GM10248 (cell line): ENCODE results near the gene RTBDN.
A peak's percentile ranks its signal among the peaks of the same experiment; 100 is the strongest.

Experiments used
- CTCF ChIA-PET: fragments of 300-600 bp; sonication (Branson Sonifier 250); formaldehyde crosslinking; extraction: SDS; loops from one replicate; lab custom pipeline; 2021; ENCODE audit warnings: antibody characterized with exemption; lab: Yijun Ruan, JAX
- POLR2A ChIA-PET: fragments of 350-650 bp; sonication (Branson Sonifier 250); formaldehyde crosslinking; extraction: SDS; loops from one replicate; lab custom pipeline; 2020; ENCODE audit warnings: antibody characterized with exemption; lab: Yijun Ruan, JAX
- DNase-seq: peaks from one replicate; pipeline ENCODE4 v3.0.0; 2012; ENCODE audit errors: extremely low spot score
- TF ChIP-seq, protein P1 (sequence below): IDR thresholded peaks from 2 replicates; pipeline ENCODE4 v1.5.1; 2012; ENCODE audit warnings: mild to moderate bottlenecking, low read depth; ENCODE audit errors: extremely low read depth, missing control alignments, control extremely low read depth

The RTBDN gene

DNA sequence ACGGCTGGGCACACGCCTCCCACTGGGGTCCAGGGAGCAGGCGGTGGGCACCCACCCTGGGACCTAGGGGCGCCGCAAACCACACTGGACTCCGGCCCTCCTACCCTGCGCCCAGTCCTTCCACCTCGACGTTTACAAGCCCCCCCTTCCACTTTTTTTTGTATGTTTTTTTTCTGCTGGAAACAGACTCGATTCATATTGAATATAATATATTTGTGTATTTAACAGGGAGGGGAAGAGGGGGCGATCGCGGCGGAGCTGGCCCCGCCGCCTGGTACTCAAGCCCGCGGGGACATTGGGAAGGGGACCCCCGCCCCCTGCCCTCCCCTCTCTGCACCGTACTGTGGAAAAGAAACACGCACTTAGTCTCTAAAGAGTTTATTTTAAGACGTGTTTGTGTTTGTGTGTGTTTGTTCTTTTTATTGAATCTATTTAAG lies 41.5 kb downstream of the RTBDN start:
- DNase-seq = no peak
- CTCF ChIA-PET = interaction anchor here (1.0 to 17.0 kb wide), 6 partner anchors 9 to 79 kb away, joined by 3 to 550 read pairs (median 4); partner anchors contain the start of genes HOOK2 and THSD8

DNA sequence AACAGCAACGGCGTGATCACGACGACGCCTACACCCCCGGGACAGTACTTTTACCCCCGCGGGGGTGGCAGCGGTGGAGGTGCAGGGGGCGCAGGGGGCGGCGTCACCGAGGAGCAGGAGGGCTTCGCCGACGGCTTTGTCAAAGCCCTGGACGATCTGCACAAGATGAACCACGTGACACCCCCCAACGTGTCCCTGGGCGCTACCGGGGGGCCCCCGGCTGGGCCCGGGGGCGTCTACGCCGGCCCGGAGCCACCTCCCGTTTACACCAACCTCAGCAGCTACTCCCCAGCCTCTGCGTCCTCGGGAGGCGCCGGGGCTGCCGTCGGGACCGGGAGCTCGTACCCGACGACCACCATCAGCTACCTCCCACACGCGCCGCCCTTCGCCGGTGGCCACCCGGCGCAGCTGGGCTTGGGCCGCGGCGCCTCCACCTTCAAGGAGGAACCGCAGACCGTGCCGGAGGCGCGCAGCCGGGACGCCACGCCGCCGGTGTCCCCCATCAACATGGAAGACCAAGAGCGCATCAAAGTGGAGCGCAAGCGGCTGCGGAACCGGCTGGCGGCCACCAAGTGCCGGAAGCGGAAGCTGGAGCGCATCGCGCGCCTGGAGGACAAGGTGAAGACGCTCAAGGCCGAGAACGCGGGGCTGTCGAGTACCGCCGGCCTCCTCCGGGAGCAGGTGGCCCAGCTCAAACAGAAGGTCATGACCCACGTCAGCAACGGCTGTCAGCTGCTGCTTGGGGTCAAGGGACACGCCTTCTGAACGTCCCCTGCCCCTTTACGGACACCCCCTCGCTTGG lies 42.1 kb downstream of the RTBDN start:
- DNase-seq = no peak
- ChIA-PET POLR2A (interaction anchor here (0.7 to 3.6 kb wide), 26 partner anchors 9 to 146 kb away, joined by 3 to 110 read pairs (median 4); partner anchors contain the start of genes CALR, GCDH, GET3 and MAN2B1), CTCF (interaction anchor here (1.2 to 17.0 kb wide), 8 partner anchors 10 to 58 kb away, joined by 3 to 550 read pairs (median 4); partner anchors contain the start of genes HOOK2, RNASEH2A and THSD8)
- TF ChIP-seq, protein P1, sequence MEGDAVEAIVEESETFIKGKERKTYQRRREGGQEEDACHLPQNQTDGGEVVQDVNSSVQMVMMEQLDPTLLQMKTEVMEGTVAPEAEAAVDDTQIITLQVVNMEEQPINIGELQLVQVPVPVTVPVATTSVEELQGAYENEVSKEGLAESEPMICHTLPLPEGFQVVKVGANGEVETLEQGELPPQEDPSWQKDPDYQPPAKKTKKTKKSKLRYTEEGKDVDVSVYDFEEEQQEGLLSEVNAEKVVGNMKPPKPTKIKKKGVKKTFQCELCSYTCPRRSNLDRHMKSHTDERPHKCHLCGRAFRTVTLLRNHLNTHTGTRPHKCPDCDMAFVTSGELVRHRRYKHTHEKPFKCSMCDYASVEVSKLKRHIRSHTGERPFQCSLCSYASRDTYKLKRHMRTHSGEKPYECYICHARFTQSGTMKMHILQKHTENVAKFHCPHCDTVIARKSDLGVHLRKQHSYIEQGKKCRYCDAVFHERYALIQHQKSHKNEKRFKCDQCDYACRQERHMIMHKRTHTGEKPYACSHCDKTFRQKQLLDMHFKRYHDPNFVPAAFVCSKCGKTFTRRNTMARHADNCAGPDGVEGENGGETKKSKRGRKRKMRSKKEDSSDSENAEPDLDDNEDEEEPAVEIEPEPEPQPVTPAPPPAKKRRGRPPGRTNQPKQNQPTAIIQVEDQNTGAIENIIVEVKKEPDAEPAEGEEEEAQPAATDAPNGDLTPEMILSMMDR = no peak

More for the DNA sequence above, 41.5 kb downstream of the RTBDN start:
- TF ChIP-seq, protein P1 = no peak
- POLR2A ChIA-PET = interaction anchor here (1.0 to 3.6 kb wide), 13 partner anchors 9 to 145 kb away, joined by 3 to 110 read pairs (median 9); partner anchors contain the start of genes CALR, GCDH, GET3 and PRDX2

DNA sequence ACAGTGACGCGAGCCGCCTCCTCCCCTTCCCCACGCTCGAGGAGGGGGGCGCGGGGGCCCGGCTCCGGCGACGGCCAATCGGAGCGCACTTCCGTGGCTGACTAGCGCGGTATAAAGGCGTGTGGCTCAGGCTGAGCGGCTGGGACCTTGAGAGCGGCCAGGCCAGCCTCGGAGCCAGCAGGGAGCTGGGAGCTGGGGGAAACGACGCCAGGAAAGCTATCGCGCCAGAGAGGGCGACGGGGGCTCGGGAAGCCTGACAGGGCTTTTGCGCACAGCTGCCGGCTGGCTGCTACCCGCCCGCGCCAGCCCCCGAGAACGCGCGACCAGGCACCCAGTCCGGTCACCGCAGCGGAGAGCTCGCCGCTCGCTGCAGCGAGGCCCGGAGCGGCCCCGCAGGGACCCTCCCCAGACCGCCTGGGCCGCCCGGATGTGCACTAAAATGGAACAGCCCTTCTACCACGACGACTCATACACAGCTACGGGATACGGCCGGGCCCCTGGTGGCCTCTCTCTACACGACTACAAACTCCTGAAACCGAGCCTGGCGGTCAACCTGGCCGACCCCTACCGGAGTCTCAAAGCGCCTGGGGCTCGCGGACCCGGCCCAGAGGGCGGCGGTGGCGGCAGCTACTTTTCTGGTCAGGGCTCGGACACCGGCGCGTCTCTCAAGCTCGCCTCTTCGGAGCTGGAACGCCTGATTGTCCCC lies 42.9 kb downstream of the RTBDN start, which contains the start of gene JUNB:
TSS of gene JUNB (plus strand) at position 142 of the 706 bp plus-strand sequence. CDS start at position 428, 286 bp downstream.
- TF ChIP-seq, protein P1 = peak; percentile 11
- CTCF ChIA-PET = interaction anchor here (1.2 to 17.0 kb wide), 7 partner anchors 11 to 58 kb away, joined by 3 to 550 read pairs (median 5); partner anchors contain the start of genes HOOK2, RNASEH2A and THSD8
- POLR2A ChIA-PET = interaction anchor here (0.5 to 3.6 kb wide), 32 partner anchors 9 to 867 kb away, joined by 3 to 110 read pairs (median 4); partner anchors contain the start of genes CALR, GCDH, GET3 and MAN2B1
- peak; percentile 90 for DNase-seq

DNA sequence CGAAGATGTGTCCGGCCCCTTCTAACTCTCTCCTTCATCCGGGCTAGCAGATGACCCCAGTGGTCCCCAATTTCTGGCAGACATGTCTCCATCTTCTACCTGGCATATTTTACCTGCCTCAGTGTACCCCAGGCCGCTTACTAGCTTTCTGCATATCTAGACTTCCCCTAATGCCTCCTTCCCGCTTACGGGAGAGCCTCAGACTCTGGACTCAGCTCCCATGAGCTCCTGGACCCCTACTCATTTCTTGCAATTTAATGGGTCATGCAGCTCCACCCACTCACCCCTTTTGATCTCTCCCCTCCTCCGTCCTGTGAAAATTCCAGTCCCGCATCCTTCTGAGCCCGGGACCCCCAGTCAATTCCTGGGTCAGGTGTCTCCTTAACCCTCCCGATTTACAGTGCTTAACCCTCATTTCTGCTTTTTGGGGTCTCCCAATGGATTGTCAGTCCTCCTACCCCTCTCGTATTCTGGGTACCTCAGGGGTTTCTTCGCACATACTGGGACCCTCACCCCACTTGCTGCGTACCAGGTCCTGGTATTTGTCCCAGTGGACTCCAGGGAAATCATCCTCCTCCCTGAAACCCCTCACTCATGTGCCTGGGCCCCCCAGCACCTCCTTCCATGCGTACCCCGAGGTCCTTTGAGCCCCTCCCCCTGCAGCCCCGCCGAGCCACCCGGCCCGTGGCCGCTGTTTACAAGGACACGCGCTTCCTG lies 43.6 kb downstream of the RTBDN start:
- TF ChIP-seq, protein P1 = no peak
- ChIA-PET CTCF (interaction anchor here (1.2 to 17.0 kb wide), 5 partner anchors 13 to 57 kb away, joined by 3 to 550 read pairs (median 6); partner anchors contain the start of genes HOOK2 and RNASEH2A), POLR2A (interaction anchor here (0.5 to 3.6 kb wide), 24 partner anchors 8 to 866 kb away, joined by 3 to 110 read pairs (median 6); partner anchors contain the start of genes GCDH, GET3, MAN2B1 and PRDX2)
- DNase-seq = no peak

DNA sequence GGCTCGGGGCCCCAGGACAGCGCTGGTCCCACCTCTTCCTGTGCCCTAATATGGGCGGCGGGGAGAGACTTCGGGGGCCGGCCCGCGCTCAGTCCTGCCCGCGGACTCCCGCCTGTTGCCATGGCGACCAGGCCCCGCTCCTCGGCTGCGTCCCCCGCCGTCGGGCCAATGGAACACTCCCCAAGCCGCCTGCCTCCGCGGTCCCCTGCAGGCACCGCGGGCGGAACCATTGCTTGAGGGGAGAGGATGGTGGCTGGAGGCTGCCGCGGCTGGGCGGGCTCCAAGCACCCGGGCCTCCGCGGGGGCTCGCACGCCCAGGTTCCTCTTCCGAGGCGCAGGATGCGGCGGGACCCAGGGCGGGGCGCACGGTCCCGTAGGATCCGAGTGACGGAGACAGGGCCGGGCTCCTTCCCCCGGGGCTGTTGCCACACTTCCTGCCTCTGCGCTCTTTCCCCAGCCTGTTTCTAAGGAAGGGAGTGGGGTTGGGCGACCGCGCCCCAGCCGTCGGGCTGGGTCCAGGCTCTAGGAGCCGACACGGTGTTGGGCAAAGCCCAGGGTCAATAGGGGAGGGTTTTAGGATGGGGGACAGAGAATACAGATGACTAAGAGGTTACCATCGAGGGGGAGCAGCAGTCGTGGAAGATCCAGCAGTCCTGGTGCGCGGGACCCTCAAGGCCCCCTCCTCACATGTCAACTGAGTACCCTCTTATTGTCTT lies 44.3 kb downstream of the RTBDN start:
- TF ChIP-seq, protein P1 = no peak
- DNase-seq = peak; percentile 94
- POLR2A ChIA-PET = interaction anchor here (1.4 to 3.6 kb wide), 3 partner anchors 7 to 12 kb away, joined by 4 to 70 read pairs (median 9); no protein-coding TSS in a partner anchor
- CTCF ChIA-PET = interaction anchor here (1.2 to 17.0 kb wide), 5 partner anchors 13 to 32 kb away, joined by 6 to 550 read pairs (median 62); partner anchors contain the start of gene HOOK2
